NT2/D1 (cell line): ENCODE measurements around the gene ZAP70.

Experiments
- SUZ12 ChIP-seq: IDR thresholded peaks from 2 replicates; pipeline ENCODE4 v1.6.1; 2011; ENCODE audit not compliant: insufficient read length, insufficient read depth; ENCODE audit errors: extremely low read depth
- YY1 ChIP-seq: IDR thresholded peaks from 2 replicates; pipeline ENCODE4 v1.6.1; 2011; ENCODE audit not compliant: insufficient read length, insufficient read depth
- ZNF274 ChIP-seq: IDR thresholded peaks from 2 replicates; pipeline ENCODE4 v1.6.1; 2011; ENCODE audit warnings: mild to moderate bottlenecking, low read depth, low read length

DNA sequence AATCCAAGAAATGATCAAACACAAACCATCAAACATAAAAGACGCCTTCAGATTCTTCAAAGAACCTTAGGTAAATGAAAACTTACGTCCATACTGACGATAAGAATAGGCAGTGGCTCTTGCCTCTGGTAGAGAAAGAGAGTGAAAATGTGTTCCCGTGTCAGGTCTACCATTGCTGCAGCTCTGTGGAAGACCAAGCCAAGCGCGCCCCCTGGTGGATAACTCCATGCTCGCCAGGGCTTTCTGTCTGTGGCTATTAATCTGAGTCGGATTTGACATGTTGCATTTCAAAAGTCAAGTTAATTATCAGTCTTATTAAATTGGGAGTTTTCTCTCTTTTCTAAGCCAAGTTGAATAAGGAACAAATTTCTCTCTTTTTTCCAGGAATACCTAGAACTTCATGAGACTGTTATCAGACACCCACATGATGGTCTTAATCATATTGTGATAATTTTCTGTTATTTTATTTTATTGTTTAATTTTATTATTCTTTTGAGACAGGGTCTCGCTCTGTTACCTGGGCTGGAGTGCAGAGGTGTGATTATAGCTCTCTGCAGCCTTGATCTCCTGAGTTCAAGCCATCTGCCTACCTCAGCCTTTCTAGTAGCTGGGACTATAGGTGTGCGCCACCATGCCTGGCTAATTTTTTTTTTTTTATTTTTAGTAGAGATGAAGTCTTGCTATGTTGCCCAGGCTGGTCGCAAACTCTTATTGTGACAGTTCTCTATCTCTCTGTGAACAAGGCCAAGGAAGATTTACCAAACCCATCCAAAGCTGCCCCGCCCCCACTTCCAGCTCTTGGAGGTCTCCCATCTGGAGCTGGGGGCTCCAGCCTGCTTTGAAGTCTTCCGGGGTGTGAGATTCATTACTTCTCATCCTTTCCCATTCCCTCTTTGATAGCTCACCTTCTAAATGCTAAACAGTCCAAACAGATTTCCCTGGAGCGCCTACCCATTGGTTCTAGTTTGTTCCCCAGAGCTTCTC lies 15.8 kb upstream of the ZAP70 start:
- no peak for TF ChIP-seq YY1
- TF ChIP-seq ZNF274, result no peak
- TF ChIP-seq SUZ12, result no peak
